Islet of Langerhans (tissue), 1 donor: ENCODE results near the gene TMC4.
"Not testable (repeated sequence)": the region's sequence is repeated elsewhere in the genome, so short reads cannot be mapped to it uniquely, and the experiment has no call there.

ENCODE experiments used
- FAIRE-seq: peaks from one replicate; lab custom pipeline; 2011; peaks lifted over from hg19 to GRCh38; lab: Jason Lieb, UNC

Gene TMC4

GRCh38 chr19:54179921-54180461 lies 7.0 kb upstream of the TMC4 start:
- FAIRE-seq = peak; percentile 92

- FAIRE-seq = no peak
Measured at GRCh38 chr19:54179262-54179852, 6.4 kb upstream of the TMC4 start.

DNA sequence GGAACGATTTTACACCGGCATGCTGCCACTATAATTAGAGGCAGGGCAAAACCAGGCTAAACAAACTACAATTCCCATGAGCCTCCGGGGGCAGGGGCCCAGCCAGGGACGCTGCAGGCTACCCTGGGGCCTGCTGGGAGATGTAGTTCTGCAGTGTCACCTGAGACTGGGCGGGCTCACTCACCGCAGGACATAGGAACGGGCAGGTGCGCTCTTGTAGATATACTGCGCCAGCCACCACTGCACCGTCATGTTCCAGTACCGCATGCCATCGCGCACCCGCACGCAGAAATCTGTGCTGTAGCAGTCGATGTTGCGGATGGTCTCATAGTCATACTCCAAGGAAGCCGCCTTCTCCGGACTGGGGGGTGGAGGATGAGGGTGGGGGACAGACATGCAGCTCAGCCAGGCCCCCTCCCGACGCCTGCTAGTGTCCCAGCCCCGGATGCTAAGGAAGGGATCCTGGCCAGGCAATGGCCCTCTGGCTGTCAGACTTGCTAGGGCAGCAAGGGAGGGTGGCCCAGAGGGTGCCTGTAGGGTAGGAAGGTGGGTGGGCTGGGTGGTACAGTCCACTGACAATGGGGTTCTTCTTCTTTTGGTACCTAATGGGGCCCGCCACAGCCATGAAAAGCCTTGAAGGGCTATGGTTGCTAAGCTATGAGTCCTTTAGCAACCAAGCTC lies 5.8 kb upstream of the TMC4 start:
- FAIRE-seq = no peak

DNA sequence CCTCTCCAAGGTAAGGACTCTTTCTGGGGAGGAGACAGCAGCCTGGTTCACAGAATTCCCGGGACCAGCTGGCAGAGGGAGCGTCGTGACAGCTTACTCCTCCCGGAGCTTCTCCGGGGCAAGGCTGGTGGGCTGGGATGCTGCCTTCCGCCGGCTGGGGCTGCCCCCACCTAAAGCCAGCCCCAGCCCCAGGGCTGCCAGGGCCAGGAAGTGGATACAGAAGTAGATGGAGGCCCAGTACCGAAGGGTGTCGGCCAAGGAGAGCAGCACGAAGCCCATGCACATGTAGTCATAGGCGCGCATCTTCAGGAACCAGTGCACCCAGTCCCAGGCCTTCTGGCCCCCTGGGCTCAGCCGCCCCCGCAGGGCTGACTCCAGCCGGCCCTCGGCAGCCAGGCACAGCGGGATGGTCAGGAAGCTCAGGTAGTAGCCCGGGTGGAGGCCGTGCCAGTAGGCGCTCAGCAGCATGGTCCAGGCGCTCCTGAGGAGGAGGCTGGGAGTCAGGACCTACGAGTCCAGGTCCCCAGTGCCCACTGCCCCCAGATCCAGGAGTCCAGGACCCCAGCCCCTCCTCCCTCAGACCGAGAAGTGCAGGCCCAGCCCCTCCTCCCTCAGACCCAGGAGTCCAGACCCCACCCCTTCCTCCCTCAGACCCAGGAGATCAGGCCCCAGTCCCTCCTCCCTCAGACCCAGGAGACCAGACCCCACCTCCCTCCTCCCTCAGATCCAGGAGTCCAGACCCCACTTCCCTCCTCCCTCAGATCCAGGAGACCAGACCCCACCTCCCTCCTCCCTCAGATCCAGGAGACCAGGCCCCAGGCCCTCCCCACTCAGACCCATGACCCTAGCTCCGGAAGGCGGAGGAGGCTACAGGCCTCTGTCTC lies 1.2 kb upstream of the TMC4 start:
- FAIRE-seq = no peak

DNA sequence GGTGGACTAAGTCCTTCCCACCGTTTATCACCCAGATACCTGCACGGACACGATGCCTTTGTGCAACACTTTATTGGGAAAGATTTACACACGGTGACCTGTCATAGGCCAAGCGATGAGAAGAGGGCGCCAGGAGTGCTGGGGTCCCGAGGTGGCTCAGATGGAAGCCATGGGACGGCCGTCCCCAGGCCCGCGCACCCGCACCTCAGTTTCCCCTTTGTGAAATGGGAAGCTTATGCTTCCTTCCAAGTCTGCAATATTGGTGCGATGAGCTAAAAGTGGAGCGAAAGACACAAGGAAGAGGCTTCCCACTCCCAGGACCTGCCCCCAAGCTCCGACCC lies 369 bp upstream of the TMC4 start:
- no peak for FAIRE-seq

- FAIRE-seq = not testable (repeated sequence)
Measured at GRCh38 chr19:54171736-54172431, 1.1 kb downstream of the TMC4 start.

GRCh38 chr19:54169149-54169740 lies 3.7 kb downstream of the TMC4 start:
- no peak for FAIRE-seq

- no peak for FAIRE-seq
Measured at GRCh38 chr19:54168174-54168917, 4.6 kb downstream of the TMC4 start.

DNA sequence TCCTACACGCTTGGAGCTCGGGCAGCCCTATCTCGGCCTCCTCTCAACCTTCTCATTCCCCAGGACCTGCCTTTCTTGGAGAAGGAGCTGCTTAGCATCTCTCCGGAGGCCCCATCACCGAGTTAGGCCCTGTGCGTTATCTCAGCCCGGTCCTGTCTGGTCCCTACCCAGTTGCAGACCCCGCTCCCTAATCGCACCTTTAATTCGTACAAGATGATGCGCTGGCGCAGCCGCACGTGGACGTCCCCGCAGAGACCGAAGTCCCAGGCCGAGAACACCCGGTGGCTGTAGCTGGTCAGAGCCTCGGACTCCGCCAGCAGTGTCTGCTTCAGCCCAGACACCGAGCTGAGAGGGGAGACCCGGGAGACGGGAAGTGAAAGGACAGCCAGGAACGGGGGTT lies 7.7 kb downstream of the TMC4 start:
- no peak for FAIRE-seq

- FAIRE-seq = no peak
Measured at GRCh38 chr19:54164369-54165068, 8.4 kb downstream of the TMC4 start.

- no peak for FAIRE-seq
Measured at GRCh38 chr19:54162884-54163283, 10.1 kb downstream of the TMC4 start.

DNA sequence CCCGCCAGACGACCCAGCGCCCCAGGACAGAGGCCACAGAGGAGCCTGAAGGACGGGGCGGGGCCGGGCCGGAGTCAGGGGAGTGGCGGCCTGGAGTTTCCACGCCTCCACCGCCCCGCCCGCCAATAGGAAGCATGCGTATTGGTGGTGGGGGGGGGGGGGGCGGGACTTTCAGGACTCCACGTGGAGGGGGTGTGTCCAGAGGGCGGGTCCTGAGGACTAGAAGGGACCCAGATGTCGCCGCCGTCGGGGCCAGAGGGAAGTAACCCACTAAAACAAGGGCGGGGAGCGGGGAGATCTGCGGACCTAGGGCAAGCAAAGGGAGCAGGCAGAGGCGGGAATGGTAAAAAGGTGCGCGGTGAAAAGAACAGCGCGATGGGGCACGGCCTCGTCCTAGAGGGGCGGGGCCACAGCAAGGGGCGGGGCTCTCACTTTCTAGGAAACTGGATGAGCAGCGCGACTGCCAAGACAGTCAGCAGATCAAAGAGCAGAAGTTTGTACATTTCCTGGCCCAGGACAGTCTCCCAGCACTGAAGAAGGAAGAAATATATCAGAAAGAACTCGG lies 10.6 kb downstream of the TMC4 start:
- FAIRE-seq = no peak

GRCh38 chr19:54160854-54161253 lies 12.1 kb downstream of the TMC4 start:
- FAIRE-seq = no peak

- no peak for FAIRE-seq
Measured at GRCh38 chr19:54160182-54160811, 12.7 kb downstream of the TMC4 start.

- FAIRE-seq = peak; percentile 99
Measured at GRCh38 chr19:54159352-54160181, 13.4 kb downstream of the TMC4 start, which contains the start of gene LENG1. Gene LENG1 (minus strand): TSS chr19:54159721. CDS start chr19:54159695, 26 bp downstream.

DNA sequence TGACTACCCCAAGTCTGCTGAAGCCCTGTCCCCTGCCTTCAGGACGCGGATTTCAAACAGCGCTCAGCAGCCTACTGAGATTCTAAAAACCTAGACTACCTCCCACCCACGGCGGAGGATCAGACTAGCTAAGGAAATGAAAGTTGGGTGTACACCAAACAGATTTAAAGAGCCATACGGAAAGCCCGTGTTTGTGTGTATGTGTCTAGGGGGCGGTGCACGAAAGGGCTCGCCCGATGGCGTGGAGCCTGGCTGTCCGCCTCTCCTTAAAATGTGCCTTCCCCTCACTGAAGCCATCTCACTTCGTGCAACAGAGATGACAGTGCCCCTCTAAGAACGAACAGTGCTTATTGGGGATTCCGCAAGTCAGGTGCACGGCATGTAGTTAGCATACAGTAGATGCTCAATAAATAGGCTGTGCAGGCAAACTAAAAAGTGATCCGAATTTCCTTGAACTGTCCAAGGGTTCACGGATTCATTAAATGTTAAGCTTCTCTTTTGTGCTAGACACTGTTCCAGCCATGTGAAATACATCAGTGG lies 14.1 kb downstream of the TMC4 start:
- no peak for FAIRE-seq

DNA sequence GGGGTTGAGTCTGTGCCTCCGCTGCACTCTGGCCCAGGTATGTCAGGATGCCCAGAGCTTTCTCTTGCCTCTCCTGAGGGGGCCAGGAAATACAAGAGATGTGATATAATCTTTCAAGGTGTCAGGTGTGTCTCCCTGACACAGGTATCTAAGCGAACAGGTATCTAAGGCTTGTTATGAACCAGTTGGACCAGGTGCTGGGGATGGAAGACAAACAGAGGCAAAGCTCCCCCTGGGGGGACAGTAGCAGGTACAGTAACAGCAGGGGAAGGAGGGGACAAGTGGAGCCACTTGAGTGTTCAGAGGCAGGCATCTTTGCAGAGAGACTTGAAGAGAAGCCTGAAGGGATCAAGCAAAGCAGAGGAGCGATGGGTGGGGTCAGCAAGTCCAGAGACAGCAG lies 16.0 kb downstream of the TMC4 start:
- FAIRE-seq = no peak

- no peak for FAIRE-seq
Measured at GRCh38 chr19:54156490-54156889, 16.5 kb downstream of the TMC4 start.

- FAIRE-seq = no peak
Measured at GRCh38 chr19:54155694-54156093, 17.3 kb downstream of the TMC4 start.
